GM18507 (cell line): ENCODE data around the gene EFR3B.

Experiments used
- DNase-seq: peaks from one replicate; pipeline ENCODE4 v3.0.0; 2011; ENCODE audit warnings: low read depth; ENCODE audit not compliant: insufficient read length; ENCODE audit errors: extremely low spot score
- FAIRE-seq: peaks from 2 replicates; lab custom pipeline; 2011; peaks lifted over from hg19 to GRCh38; lab: Jason Lieb, UNC

EFR3B gene

GRCh38 chr2:25168256-25169072 is 126.6 kb downstream of the EFR3B start, which contains the start of gene POMC:
Gene POMC (minus strand): TSS chr2:25168580. CDS start chr2:25164772, 3,808 bp downstream.
- DNase-seq (no peak), FAIRE-seq (no peak)

- FAIRE-seq (no peak), DNase-seq (no peak)
Observed at GRCh38 chr2:25169073-25169470, 127.2 kb downstream of the EFR3B start.

GRCh38 chr2:25170888-25171287 is 129.0 kb downstream of the EFR3B start:
- FAIRE-seq: no peak
- no peak for DNase-seq

- FAIRE-seq (no peak), DNase-seq (no peak)
Observed at GRCh38 chr2:25173719-25174118, 131.8 kb downstream of the EFR3B start.

- FAIRE-seq: no peak
- no peak for DNase-seq
Observed at GRCh38 chr2:25174192-25174861, 132.5 kb downstream of the EFR3B start.

- DNase-seq (no peak), FAIRE-seq (no peak)
Observed at GRCh38 chr2:25176138-25176537, 134.3 kb downstream of the EFR3B start.

GRCh38 chr2:25176541-25177181 is 134.8 kb downstream of the EFR3B start:
- DNase-seq: no peak
- no peak for FAIRE-seq

GRCh38 chr2:25177211-25177611 is 135.3 kb downstream of the EFR3B start:
- DNase-seq (no peak), FAIRE-seq (no peak)

GRCh38 chr2:25178976-25179375 is 137.1 kb downstream of the EFR3B start:
- FAIRE-seq: no peak
- no peak for DNase-seq

- DNase-seq: no peak
- FAIRE-seq: no peak
Observed at GRCh38 chr2:25184254-25184653, 142.4 kb downstream of the EFR3B start.

GRCh38 chr2:25187729-25188350 is 146.0 kb downstream of the EFR3B start:
- DNase-seq: no peak
- FAIRE-seq: no peak

- FAIRE-seq: no peak
- no peak for DNase-seq
Observed at GRCh38 chr2:25188405-25188804, 146.5 kb downstream of the EFR3B start.

GRCh38 chr2:25190536-25190935 is 148.7 kb downstream of the EFR3B start:
- FAIRE-seq (no peak), DNase-seq (no peak)

- DNase-seq (no peak), FAIRE-seq (no peak)
Observed at GRCh38 chr2:25194576-25195122, 152.8 kb downstream of the EFR3B start.

GRCh38 chr2:25197336-25198208 is 155.7 kb downstream of the EFR3B start:
- DNase-seq (no peak), FAIRE-seq (no peak)

- FAIRE-seq (no peak), DNase-seq (no peak)
Observed at GRCh38 chr2:25198209-25198525, 156.3 kb downstream of the EFR3B start.

- DNase-seq (no peak), FAIRE-seq (no peak)
Observed at GRCh38 chr2:25198576-25198975, 156.7 kb downstream of the EFR3B start.

GRCh38 chr2:25201265-25201664 is 159.4 kb downstream of the EFR3B start:
- no peak for DNase-seq
- FAIRE-seq: no peak

GRCh38 chr2:25201794-25202193 is 159.9 kb downstream of the EFR3B start:
- FAIRE-seq (no peak), DNase-seq (no peak)
